ENCODE results near the gene HMOX1. TPM values are rescaled to one million over a fixed set of nuclear protein-coding genes. Genes with fewer than 3 reads are reported as not detected.
"Not testable (repeated sequence)": the region's sequence is repeated elsewhere in the genome, so short reads cannot be mapped to it uniquely, and the experiment has no call there.

HMOX1 gene
- total and polyA plus RNA-seq, 2 donors (not counting 3 experiments of a cell fraction or from before 2014, with no cell fraction given): 41.1 to 69.1 TPM

- dilution Hi-C loops (cut with MboI; ENCODE audit: extremely low pct_ligation_motif_present, low sequenced_read_pairs) (no loop called here), intact Hi-C loops (cut with micrococcal nuclease) (no loop called here)
- H3K4me2 ChIP-seq (ENCODE audit: insufficient read depth, low read length): no peak overlapping the region
- no peak overlapping the region for H3K4me3 ChIP-seq (replicated peaks in 1 of 3; ENCODE audit: insufficient read depth in 1 of 3, low read depth in 1 of 3, low read length in 3 of 3)
- ChIA-PET CTCF (interaction anchor here (0.8 to 2.7 kb wide), 3 partner anchors 10 to 21 kb away, joined by 3 to 10 read pairs (median 8); no protein-coding TSS in a partner anchor), POLR2A (no interaction called here)
- TF ChIP-seq POLR2AphosphoS5 (IDR thresholded peaks at IDR 0.05; ENCODE audit: insufficient read depth, low read depth, low read length) (no peak), CTCF (IDR thresholded peaks at IDR 0.05; ENCODE audit: extremely low read depth in 1 of 2, insufficient read depth in 1 of 2, low read depth in 1 of 2, low read length in 2 of 2) (no peak), JUN (IDR thresholded peaks at IDR 0.05; ENCODE audit: borderline replicate concordance, insufficient read depth, insufficient read length, low read depth) (no peak)
- H3K9me1 ChIP-seq (replicated peaks; ENCODE audit: control insufficient read depth, extremely low read depth, insufficient read depth, low read length): no peaks in the 10 kb centered on the region
- H3K9me3 ChIP-seq (replicated peaks; ENCODE audit: control insufficient read depth, insufficient read depth, low read length): no peaks in the 10 kb centered on the region
- peak overlapping the region; percentile 67 for H3K27ac ChIP-seq (ENCODE audit: insufficient read depth, low read depth, low read length)
- BruUV-seq (replicated peaks): TSS peak; percentile 52
- no peaks in the 10 kb centered on the region for H3K79me2 ChIP-seq (ENCODE audit: control insufficient read depth, insufficient read depth, low read length)
- peak overlapping the region; percentile 30 for H2AFZ ChIP-seq (ENCODE audit: low read depth, low read length)
- no peak for DNase-seq (ENCODE audit: low read depth, low spot score)
- no peaks in the 10 kb centered on the region for H3K27me3 ChIP-seq (ENCODE audit: control insufficient read depth in 2 of 2, insufficient read depth in 2 of 2, low read length in 2 of 2)
- H3K4me1 ChIP-seq (ENCODE audit: control insufficient read depth, extremely low read depth, insufficient read depth, low read length): peaks cover 6% of the 10 kb centered on the region
- H3K36me3 ChIP-seq (ENCODE audit: control insufficient read depth in 2 of 2, extremely low read depth in 1 of 2, insufficient read depth in 2 of 2, low read length in 2 of 2): no peaks in the 10 kb centered on the region
- no peaks in the 10 kb centered on the region for H4K20me1 ChIP-seq (replicated peaks; ENCODE audit: control insufficient read depth, extremely low read depth, insufficient read depth, low read length)
- H3K9ac ChIP-seq (replicated peaks; ENCODE audit: extremely low read depth, insufficient read depth, low read length): peak overlapping the region; percentile 51
- FAIRE-seq: no peak
These were observed 17.3 kb upstream of the HMOX1 start for GRCh38 chr22:35363566-35364086.

DNA sequence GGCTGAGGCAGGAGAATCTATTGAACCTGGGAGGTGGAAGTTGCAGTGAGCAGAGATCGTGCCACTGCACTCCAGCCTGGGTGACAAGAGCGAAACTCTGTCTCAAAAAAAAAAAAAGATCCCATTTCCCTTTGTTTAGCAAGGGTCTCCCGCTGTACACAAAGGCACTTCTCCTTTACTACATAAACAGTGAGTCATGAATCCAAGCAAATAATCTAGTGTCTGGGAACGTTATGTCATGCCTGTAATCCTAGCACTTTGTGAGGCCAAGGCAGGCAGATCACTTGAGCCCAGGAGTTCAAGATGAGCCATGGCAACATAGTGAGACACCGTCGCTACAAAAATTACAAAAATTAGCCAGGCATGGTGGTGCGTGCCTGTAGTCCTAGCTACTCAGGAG, 16.7 kb upstream of the HMOX1 start:
- BruUV-seq (replicated peaks); H3K79me2 ChIP-seq (ENCODE audit: control insufficient read depth, insufficient read depth, low read length); intact Hi-C loops (cut with micrococcal nuclease); H3K9me3 ChIP-seq (replicated peaks; ENCODE audit: control insufficient read depth, insufficient read depth, low read length); H3K36me3 ChIP-seq (ENCODE audit: control insufficient read depth in 2 of 2, extremely low read depth in 1 of 2, insufficient read depth in 2 of 2, low read length in 2 of 2); H3K4me1 ChIP-seq (ENCODE audit: control insufficient read depth, extremely low read depth, insufficient read depth, low read length); H3K4me2 ChIP-seq (ENCODE audit: insufficient read depth, low read length); H3K27me3 ChIP-seq (ENCODE audit: control insufficient read depth in 2 of 2, insufficient read depth in 2 of 2, low read length in 2 of 2); H3K4me3 ChIP-seq (replicated peaks in 1 of 3; ENCODE audit: insufficient read depth in 1 of 3, low read depth in 1 of 3, low read length in 3 of 3); dilution Hi-C loops (cut with MboI; ENCODE audit: extremely low pct_ligation_motif_present, low sequenced_read_pairs); H3K9me1 ChIP-seq (replicated peaks; ENCODE audit: control insufficient read depth, extremely low read depth, insufficient read depth, low read length); H4K20me1 ChIP-seq (replicated peaks; ENCODE audit: control insufficient read depth, extremely low read depth, insufficient read depth, low read length): not testable (repeated sequence)
- H3K27ac ChIP-seq (ENCODE audit: insufficient read depth, low read depth, low read length): peak overlapping the region; percentile 67
- TF ChIP-seq JUN (IDR thresholded peaks at IDR 0.05; ENCODE audit: borderline replicate concordance, insufficient read depth, insufficient read length, low read depth) (peak; percentile 62), FOS (IDR thresholded peaks at IDR 0.05; ENCODE audit: borderline replicate concordance, insufficient read depth, low read length) (peak; percentile 47)
- POLR2A ChIA-PET: interaction anchor here (0.6 kb wide), 1 partner anchor 9 kb away, joined by 6 read pairs; no protein-coding TSS in a partner anchor
- peak; percentile 84 for FAIRE-seq
- CTCF ChIA-PET: interaction anchor here (1.0 to 2.7 kb wide), 2 partner anchors 13 to 15 kb away, joined by 3 to 10 read pairs; no protein-coding TSS in a partner anchor
- H2AFZ ChIP-seq (ENCODE audit: low read depth, low read length): peak overlapping the region; percentile 30
- peak overlapping the region; percentile 51 for H3K9ac ChIP-seq (replicated peaks; ENCODE audit: extremely low read depth, insufficient read depth, low read length)
- DNase-seq (ENCODE audit: low read depth, low spot score): peak; percentile 81

Measured in endothelial cell of umbilical vein (primary cell).